HT1080 (cell line): ENCODE measurements around the gene RANBP17. TPM values are rescaled to one million over a fixed set of nuclear protein-coding genes. Genes with fewer than 3 reads are reported as not detected.

Experiments
- small RNA-seq: library from RNA; depleted of rRNA; stranded (forward); fragments of <200 nt; gene quantifications from one replicate; pipeline ENCODE3, GENCODE V24; 2014
- total RNA-seq: library from RNA; depleted of rRNA; stranded (reverse); fragments of >200 nt; shearing (Covaris generic); gene quantifications from 2 replicates; pipeline ENCODE4 v1.2.3, GENCODE V29; 2014; rRNA removed

Gene RANBP17
- total RNA-seq, 1 experiment from 2014 or later, result 8.4 TPM

Small RNA genes within 50 kb of the gene (small RNA-seq; reads per million reads assigned to genes)
- not detected for gene AC091980.1

Other genes starting within 250 kb of the RANBP17 start
- not detected in 2 replicates for gene GABRP, start 78.3 kb upstream of the RANBP17 start, total RNA-seq